Activated naive CD4-positive, alpha-beta T cell treated with anti-CD3 and anti-CD28 coated beads, Interleukin-2, amount 50 U/mL, for 16 hours (primary cell): ENCODE data around the gene BGN.
A peak's percentile ranks its signal among the peaks of the same experiment; 100 is the strongest.

Experiments used
- DNase-seq: peaks from one replicate; pipeline ENCODE4 v3.0.0-alpha.2; 2020

BGN gene

GRCh38 chrX:153486171-153486570 lies 8.6 kb upstream of the BGN start:
- DNase-seq, result no peak

DNA sequence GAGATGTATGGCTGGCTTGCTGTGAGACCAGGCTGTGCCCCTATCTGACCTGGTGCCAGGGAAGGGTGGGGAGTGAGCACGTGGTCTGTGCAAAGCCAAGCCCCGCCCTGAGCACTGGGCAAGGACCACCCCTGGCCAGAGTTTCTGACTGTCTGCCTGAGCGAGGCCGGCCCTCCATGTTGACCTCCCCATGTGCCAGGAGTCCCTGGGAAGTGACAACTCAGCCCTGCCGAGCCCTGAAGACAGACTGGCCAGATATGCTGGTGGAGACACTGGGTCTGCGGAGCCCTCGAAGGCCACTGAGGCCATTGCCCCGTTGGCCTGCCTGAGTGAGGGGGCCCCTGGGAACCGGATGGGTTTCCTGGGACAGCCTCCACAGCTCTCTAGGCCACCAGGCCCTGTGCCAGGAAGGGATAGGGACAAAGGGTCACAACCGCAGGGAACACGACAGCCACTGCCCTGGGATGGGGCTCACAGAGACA lies 7.1 kb upstream of the BGN start:
- no peak for DNase-seq

- DNase-seq, result no peak
These were observed 6.4 kb upstream of the BGN start for GRCh38 chrX:153488231-153488914.

DNA sequence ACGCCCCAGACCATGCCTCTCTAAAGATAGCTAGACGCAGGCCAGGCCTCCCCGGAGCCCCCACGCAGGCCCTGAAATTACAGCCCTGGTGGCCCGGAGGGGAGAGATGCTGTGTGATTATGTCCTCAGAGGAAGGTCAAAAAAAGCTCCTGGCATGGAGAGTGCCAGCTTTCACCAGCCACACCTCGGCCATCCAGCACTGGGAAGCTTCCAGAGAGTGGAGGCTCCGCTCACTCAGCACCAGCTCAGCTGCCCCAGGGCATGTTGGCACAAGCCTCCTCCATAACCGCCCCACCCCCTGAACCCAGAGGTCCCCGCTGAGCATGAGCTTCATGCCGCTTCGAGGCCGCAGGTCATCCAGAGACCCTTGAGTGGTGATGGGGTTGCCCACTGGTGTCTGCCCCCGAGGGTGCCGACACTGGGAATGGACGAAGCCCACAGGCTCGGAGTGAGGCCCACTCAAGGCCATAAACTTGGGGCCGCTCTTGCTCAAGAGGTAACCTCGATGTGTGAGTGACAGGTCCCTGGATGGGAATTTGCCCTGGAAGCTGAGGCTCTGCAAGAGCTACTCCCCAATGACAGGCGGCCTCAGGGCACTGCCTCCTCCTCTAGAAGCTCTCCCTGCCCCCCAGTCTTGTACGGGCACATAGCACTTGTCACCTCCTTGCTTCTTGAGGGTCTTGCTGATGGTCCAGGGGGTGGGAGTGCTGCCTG lies 4.4 kb upstream of the BGN start:
- DNase-seq, result no peak

DNA sequence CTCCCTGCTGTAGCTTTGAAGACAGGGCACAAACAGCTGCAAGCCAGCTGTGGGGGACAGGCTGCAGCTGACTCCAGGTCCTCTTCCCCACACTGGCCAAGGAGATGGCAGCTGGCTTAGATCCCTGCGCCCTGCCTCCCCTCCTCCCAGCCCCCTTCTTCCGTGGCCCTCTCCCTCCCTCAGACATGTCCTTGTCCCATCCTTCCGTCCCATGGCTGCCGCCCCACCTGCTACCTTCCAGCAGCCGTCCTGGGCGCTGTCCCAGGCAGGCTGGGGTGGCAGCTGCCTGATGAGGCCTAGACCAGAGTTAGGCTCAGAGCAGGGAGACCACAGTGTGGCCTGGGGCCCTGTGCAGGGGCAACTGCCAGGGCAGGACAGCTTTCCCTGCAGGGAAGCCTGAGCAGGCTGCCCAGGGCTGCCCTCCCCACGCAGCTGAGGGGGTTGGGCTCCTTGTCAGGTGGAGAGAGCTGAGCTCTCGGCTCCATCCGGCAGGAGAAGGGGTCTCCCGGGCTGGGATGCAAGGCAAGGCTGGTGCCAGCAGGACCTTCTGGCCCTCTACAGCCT lies 3.3 kb upstream of the BGN start:
- DNase-seq, result no peak

- no peak for DNase-seq
These were observed 2.9 kb upstream of the BGN start for GRCh38 chrX:153491918-153492317.

DNA sequence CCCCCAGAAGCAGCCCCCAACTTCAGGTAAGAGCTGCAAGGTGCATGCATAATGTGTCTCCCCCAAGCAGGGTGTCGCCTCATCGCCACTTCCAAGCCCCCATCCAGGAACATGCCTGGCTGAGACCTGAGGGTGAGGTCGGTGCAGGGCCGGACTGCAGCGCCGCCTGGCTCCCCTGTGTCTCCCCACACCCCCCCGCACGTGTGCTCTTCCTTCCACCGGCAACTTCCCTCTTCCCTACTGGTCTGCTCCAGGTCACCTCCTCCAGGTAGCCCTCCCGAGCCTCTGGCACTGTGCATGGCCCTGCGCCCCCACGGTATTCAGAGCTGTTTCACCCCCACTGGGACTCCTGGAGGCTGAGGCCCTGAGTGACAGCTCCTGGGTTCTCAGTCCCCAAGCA lies 2.2 kb upstream of the BGN start:
- no peak for DNase-seq

DNA sequence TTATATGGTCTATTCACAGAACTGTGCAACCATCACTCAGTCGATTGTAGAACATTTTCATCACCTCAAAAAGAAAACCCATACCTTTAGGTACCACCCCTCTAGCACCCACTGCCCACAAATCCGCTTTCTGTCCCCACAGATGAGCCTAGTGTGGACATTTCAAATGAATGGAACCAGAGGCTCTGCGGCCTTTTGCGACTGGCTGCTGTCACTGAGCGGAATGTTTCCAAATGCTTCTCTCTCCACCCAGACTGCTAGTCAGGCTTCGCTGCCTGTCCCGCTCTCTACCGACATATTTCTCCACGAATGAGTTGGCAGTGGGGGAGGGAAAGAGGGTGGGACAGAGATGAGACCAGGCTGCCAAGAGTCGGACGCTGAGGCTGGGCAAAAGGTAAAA lies 1.7 kb upstream of the BGN start:
- no peak for DNase-seq

GRCh38 chrX:153494061-153494460 lies 719 bp upstream of the BGN start:
- no peak for DNase-seq

- DNase-seq, result no peak
These were observed 577 bp downstream of the BGN start for GRCh38 chrX:153495362-153495751.

- DNase-seq, result no peak
These were observed 1.3 kb downstream of the BGN start for GRCh38 chrX:153495903-153496589.

DNA sequence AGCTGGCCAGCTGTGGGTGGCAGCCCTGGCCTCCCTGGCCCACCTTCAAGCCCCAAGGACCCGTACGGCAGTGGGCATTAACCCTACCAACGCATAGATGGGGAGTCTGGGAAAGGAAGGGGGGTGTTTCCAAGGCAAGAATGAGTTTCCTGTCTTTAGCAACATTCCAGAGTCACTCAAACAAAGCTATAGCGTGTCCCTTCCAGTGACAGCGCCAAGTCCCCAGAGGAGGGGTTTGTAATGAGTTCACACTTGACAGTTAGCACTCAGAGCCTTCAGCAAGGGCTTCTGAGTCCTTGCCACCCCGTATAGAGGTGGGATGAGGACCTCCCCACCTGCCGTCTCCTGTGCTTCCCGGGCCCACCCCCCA lies 1.8 kb downstream of the BGN start:
- no peak for DNase-seq

DNA sequence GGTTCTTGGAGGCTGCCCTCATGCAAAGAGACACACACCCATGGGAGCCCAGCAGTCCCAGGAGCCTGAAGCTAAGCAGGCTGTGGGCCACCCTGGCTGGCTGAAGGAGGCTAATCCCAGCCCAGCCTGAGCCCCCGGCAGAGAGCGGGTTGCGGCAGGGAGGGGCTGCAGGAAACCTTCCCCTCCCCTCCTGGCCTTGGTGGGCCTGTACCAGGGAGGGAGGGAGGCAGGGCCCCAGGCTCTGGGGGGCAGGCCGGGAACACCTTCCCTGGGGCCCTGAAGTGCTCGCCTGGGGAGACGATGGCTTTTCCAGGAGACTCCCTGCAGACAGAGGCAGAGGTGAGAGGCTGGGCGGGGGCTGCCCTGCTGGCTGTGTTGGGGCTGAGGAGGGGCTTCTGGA lies 3.7 kb downstream of the BGN start:
- DNase-seq, result no peak

DNA sequence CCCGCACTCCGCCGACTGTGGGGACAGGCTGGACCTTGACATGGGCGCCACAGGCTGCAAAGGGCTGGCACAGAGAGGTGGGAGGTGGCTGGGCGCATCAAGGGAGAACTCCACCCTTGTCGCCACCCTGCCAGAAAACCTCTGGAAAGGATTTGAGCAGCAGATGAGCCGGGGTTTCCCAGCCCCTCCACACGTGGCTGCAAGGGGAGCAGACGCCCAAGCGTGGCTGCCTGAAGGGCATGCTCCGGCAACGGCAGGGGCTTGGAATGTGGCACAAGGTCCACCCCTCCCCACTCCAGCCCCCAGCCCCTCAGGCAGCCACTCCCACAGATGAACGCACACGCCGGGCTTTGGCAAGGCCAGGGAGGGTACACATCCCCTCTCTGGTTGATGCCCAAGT lies 4.6 kb downstream of the BGN start:
- DNase-seq, result no peak

DNA sequence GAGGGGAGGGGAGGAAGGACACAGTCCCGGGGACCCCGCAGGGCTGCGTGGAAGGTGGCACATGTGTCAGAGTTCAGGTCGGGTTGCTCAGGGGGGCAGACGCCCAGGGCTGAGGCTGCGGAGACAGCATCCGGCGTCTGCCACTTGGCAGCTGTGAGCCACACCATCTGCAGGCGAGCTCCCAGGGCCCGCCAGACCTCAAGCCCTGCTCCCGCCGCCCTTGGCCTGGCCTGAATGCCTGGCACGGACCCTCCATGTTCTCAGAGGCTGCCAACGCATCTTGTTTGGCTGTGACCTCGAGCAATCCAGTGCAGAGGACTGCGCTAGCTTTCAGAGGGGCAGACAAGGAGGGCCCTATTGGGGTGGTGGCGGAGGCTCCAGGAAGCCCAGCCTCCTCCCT lies 5.1 kb downstream of the BGN start:
- DNase-seq, result no peak

GRCh38 chrX:153500676-153501280 lies 6.0 kb downstream of the BGN start:
- no peak for DNase-seq

GRCh38 chrX:153501530-153501929 lies 6.8 kb downstream of the BGN start:
- no peak for DNase-seq

- DNase-seq, result no peak
These were observed 7.4 kb downstream of the BGN start for GRCh38 chrX:153502131-153502530.

DNA sequence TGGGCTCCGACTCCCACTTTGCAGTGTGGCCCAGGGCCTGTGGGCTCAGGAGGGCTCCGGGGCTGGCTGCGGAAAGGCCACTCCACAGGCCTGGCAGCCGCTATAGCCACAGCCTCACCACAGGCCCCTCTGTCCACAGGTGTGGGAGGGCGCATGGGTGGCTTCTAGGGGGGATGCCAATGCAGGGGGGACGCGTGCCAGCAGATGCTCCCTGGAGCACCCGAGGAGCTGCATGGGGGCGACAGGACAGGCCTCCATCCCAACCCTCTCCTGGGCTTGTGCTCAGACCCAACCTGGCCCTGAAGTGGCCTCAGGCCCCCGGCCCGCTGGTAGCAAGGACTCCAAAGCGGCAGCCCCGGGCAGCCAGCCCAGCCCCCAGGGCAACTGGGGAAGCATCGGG lies 8.0 kb downstream of the BGN start:
- DNase-seq, result no peak

DNA sequence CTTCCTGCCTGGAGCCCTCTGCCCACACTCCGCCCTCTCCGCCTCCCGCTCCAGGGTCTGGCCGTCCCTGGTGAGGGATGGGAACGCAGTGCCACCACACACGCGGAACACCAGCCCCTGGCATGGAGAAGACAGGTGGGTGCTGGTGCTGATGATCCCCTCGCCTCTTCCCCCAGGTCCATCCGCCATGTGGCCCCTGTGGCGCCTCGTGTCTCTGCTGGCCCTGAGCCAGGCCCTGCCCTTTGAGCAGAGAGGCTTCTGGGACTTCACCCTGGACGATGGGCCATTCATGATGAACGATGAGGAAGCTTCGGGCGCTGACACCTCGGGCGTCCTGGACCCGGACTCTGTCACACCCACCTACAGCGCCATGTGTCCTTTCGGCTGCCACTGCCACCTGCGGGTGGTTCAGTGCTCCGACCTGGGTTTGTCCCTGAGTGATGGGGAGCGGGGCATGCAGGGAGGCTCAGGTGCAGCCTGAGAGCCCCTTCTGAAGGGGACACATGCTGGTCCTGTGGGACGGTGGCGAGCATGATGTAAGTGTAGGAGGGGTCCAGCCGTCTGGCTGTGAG lies 9.8 kb downstream of the BGN start:
- DNase-seq, result no peak

DNA sequence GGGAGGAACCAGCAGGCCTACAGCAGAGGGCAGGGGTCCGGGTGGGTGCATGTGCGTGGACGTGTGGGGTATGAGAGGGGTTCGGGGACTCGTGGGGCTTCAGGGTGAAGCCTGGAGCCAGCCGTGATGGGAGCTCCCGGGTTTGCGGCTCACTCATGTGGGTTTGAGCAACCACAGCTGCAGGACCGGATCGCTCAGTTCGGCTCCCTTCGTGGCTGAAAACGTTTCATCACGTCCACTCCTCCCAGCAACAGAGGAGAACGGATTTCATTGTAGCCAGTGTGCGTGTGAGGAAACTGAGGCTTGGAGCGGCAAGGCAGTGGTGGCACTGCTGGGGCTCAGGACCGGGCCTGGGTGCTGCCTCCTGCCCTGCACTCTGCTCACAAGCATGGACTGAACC lies 10.6 kb downstream of the BGN start:
- DNase-seq, result no peak

- DNase-seq, result peak; percentile 82
These were observed 12.9 kb downstream of the BGN start for GRCh38 chrX:153507484-153508178.
